Femur (tissue), 1 donor: ENCODE data around the gene ZNF736.
"Not testable (repeated sequence)": the region's sequence is repeated elsewhere in the genome, so short reads cannot be mapped to it uniquely, and the experiment has no call there.

Experiments
- DNase-seq: peaks from one replicate; pipeline ENCODE4 v3.0.0-alpha.2; 2017

The ZNF736 gene

GRCh38 chr7:64313740-64314491, at the start of gene ZNF736:
Gene ZNF736, plus strand, starts transcription at chr7:64313961. Its CDS starts 190 bp downstream, at chr7:64314151.
- peak; percentile 95 for DNase-seq

GRCh38 chr7:64266341-64266919, 47.3 kb upstream of the ZNF736 start:
- DNase-seq: no peak

- DNase-seq: no peak
These were observed 36.1 kb upstream of the ZNF736 start for GRCh38 chr7:64277630-64278029.

GRCh38 chr7:64294701-64295420, 18.9 kb upstream of the ZNF736 start:
- no peak for DNase-seq

GRCh38 chr7:64297418-64297817, 16.3 kb upstream of the ZNF736 start:
- DNase-seq: not testable (repeated sequence)

GRCh38 chr7:64300641-64301405, 12.9 kb upstream of the ZNF736 start:
- DNase-seq: no peak

- DNase-seq: peak; percentile 92
These were observed 6.3 kb upstream of the ZNF736 start for GRCh38 chr7:64307254-64308015.

GRCh38 chr7:64308016-64308270, 5.8 kb upstream of the ZNF736 start:
- DNase-seq: no peak

GRCh38 chr7:64310426-64310825, 3.3 kb upstream of the ZNF736 start:
- DNase-seq: no peak

- no peak for DNase-seq
These were observed 935 bp upstream of the ZNF736 start for GRCh38 chr7:64312826-64313225.

GRCh38 chr7:64314566-64314965, 805 bp downstream of the ZNF736 start:
- no peak for DNase-seq

GRCh38 chr7:64316031-64316742, 2.4 kb downstream of the ZNF736 start:
- DNase-seq: not testable (repeated sequence)

GRCh38 chr7:64320547-64321513, 7.1 kb downstream of the ZNF736 start:
- DNase-seq: no peak

- not testable (repeated sequence) for DNase-seq
These were observed 10.4 kb downstream of the ZNF736 start for GRCh38 chr7:64324166-64324565.

- not testable (repeated sequence) for DNase-seq
These were observed 35.0 kb downstream of the ZNF736 start for GRCh38 chr7:64348713-64349210.

- DNase-seq: no peak
These were observed 45.8 kb downstream of the ZNF736 start for GRCh38 chr7:64359543-64359942.

GRCh38 chr7:64371116-64371515, 57.4 kb downstream of the ZNF736 start:
- no peak for DNase-seq

- no peak for DNase-seq
These were observed 59.3 kb downstream of the ZNF736 start for GRCh38 chr7:64373017-64373416.

- DNase-seq: no peak
These were observed 86.6 kb downstream of the ZNF736 start for GRCh38 chr7:64400401-64400800.
